Measurements from ENCODE around the gene PREX1.

Gene PREX1

DNA sequence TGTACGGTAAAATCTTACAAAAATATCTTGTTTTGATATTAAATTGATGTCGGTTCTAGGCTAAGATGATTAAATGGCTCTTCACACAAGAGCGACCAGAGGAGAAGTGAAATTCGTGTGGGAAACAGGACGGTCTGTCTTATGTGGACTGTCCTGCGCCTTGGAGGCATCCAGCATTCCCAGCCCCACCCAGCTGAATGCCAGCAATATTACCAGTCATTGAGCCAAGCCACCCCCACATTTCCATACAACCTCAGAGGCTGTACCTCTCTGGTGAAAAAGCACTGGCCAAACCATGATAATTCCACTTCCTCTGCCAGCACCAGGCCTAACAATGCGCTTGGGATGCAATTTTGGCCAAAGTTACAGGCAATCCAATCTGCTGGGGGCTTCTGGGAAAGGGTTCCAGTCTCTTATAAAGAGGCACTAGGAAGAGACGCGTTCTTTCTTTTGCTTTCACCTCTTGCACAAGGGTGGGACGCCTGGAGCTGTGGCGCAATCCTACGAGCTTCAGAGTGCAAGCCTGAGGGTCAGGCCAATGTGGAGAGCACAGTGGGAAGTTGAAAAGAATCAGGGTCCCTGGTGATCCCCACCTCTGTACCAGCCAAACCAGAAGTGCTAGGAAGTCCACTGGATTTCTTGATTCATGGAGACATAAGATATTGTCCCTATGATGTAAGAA is 213.1 kb downstream of the PREX1 start:
- peaks cover 0 to 3% of the 10 kb centered on the region in 2 experiments for H3K36me3 ChIP-seq (ENCODE audit: control insufficient read depth in 1 of 2, insufficient read depth in 2 of 2, low read depth in 1 of 2, low read length in 2 of 2)
- H2BK12ac ChIP-seq (ENCODE audit: low read length in 2 of 2): no peak overlapping the region
- H2BK15ac ChIP-seq (ENCODE audit: low read depth, poor library complexity, severe bottlenecking): no peak overlapping the region
- H3K27ac ChIP-seq (ENCODE audit: low read length, poor library complexity, severe bottlenecking): no peak overlapping the region
- no peak overlapping the region for H3K4me2 ChIP-seq (ENCODE audit: low read length, poor library complexity, severe bottlenecking)
- no peak overlapping the region for H3K9ac ChIP-seq (ENCODE audit: low read length)
- H4K91ac ChIP-seq (ENCODE audit: low read length): no peak overlapping the region
- H2AK5ac ChIP-seq (ENCODE audit: low read length, severe bottlenecking): no peak overlapping the region
- DNase-seq: no peak
- no peak overlapping the region for H2BK120ac ChIP-seq (ENCODE audit: low read depth, low read length)
- peaks cover 17 to 83% of the 10 kb centered on the region in 2 experiments for H3K27me3 ChIP-seq (ENCODE audit: control insufficient read depth in 1 of 2, insufficient read depth in 1 of 2, low read length in 2 of 2)
- H3K14ac ChIP-seq (ENCODE audit: low read length in 2 of 2): no peak overlapping the region
- H3K4me1 ChIP-seq (ENCODE audit: control insufficient read depth, insufficient read depth, low read depth, low read length): peaks cover 5% of the 10 kb centered on the region
- no peak overlapping the region for H3K18ac ChIP-seq (ENCODE audit: low read depth in 1 of 2, low read length in 2 of 2)
- H3K4me3 ChIP-seq (ENCODE audit: insufficient read depth in 1 of 2, low read depth in 1 of 2, low read length in 2 of 2): no peak overlapping the region
- no peaks in the 10 kb centered on the region for H3K79me1 ChIP-seq (replicated peaks; ENCODE audit: low read length, poor library complexity, severe bottlenecking)
- no peak overlapping the region for H3K23ac ChIP-seq (ENCODE audit: low read length in 2 of 2)
- H2BK5ac ChIP-seq (ENCODE audit: low read depth, low read length, poor library complexity, severe bottlenecking): no peak overlapping the region
- WGBS: 86% methylated on average over 12 of the region's 12 CpGs
- no peak overlapping the region for H4K8ac ChIP-seq (ENCODE audit: low read length)
- no peak overlapping the region for H3K4ac ChIP-seq (ENCODE audit: low read depth in 1 of 2, low read length in 2 of 2)
- H2AFZ ChIP-seq (ENCODE audit: low read depth, low read length): no peak overlapping the region
- no peaks in the 10 kb centered on the region for H3K9me3 ChIP-seq (ENCODE audit: control insufficient read depth, low read length)

DNA sequence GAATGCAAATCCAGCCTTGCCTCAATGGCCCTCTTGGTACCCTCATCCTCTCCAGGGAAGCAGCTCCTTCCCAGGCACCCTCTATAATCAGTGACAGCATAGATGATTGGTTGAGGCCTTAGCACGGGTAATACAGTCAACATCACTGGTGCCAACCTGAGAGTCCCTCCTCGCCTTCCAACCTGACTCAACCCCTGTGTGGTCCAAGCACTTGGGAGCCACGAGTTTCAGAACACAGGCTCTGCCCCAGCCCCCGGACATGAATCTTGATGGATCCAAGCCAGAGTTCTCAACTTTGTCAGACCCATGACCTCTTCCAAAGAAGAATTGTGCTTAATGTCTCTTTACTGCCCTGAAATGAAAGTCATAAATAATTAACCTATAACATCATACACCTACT is 213.9 kb downstream of the PREX1 start:
- Histone ChIP-seq H3K27ac (ENCODE audit: low read length, poor library complexity, severe bottlenecking) (no peak overlapping the region), H2AFZ (ENCODE audit: low read depth, low read length) (no peak overlapping the region), H3K14ac (ENCODE audit: low read length in 2 of 2) (no peak overlapping the region), H2BK15ac (ENCODE audit: low read depth, poor library complexity, severe bottlenecking) (no peak overlapping the region), H3K79me1 (replicated peaks; ENCODE audit: low read length, poor library complexity, severe bottlenecking) (no peaks in the 10 kb centered on the region), H3K36me3 (ENCODE audit: control insufficient read depth in 1 of 2, insufficient read depth in 2 of 2, low read depth in 1 of 2, low read length in 2 of 2) (peaks cover 0 to 3% of the 10 kb centered on the region in 2 experiments), H3K18ac (ENCODE audit: low read depth in 1 of 2, low read length in 2 of 2) (no peak overlapping the region), H3K27me3 (ENCODE audit: control insufficient read depth in 1 of 2, insufficient read depth in 1 of 2, low read length in 2 of 2) (peaks cover 22 to 83% of the 10 kb centered on the region in 2 experiments), H4K91ac (ENCODE audit: low read length) (no peak overlapping the region), H3K4me2 (ENCODE audit: low read length, poor library complexity, severe bottlenecking) (no peak overlapping the region), H4K8ac (ENCODE audit: low read length) (no peak overlapping the region), H3K4ac (ENCODE audit: low read depth in 1 of 2, low read length in 2 of 2) (no peak overlapping the region), H3K9ac (ENCODE audit: low read length) (no peak overlapping the region), H2AK5ac (ENCODE audit: low read length, severe bottlenecking) (no peak overlapping the region), H3K4me3 (ENCODE audit: insufficient read depth in 1 of 2, low read depth in 1 of 2, low read length in 2 of 2) (no peak overlapping the region), H3K4me1 (ENCODE audit: control insufficient read depth, insufficient read depth, low read depth, low read length) (no peaks in the 10 kb centered on the region), H2BK120ac (ENCODE audit: low read depth, low read length) (no peak overlapping the region), H2BK12ac (ENCODE audit: low read length in 2 of 2) (no peak overlapping the region), H3K23ac (ENCODE audit: low read length in 2 of 2) (no peak overlapping the region), H2BK5ac (ENCODE audit: low read depth, low read length, poor library complexity, severe bottlenecking) (no peak overlapping the region), H3K9me3 (ENCODE audit: control insufficient read depth, low read length) (no peaks in the 10 kb centered on the region)
- 68% methylated on average over 4 of the region's 4 CpGs for WGBS
- no peak for DNase-seq

DNA sequence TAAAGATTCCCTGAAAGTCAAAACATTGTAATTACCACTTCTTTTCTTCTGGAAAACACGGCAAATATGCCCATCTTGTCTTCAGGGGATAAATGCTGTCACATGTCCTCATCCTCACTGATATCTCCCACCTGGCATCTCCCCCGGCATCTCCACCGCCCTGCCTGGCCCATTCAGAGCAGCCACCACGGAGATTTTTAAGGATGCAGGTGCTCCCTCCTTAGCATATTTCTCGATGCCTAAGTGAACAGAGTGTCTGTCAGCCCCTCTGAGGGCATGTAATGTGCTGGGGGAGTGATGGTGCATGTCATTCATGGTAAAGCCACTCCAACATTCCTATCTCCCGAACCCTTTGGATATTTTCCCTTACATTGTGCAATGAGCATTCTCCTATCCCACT is 215.5 kb downstream of the PREX1 start:
- 55% methylated on average over 4 of the region's 6 CpGs for WGBS
- H4K91ac ChIP-seq (ENCODE audit: low read length): no peak overlapping the region
- H3K4me2 ChIP-seq (ENCODE audit: low read length, poor library complexity, severe bottlenecking): no peak overlapping the region
- no peak overlapping the region for H3K4me3 ChIP-seq (ENCODE audit: insufficient read depth in 1 of 2, low read depth in 1 of 2, low read length in 2 of 2)
- no peak overlapping the region for H2BK12ac ChIP-seq (ENCODE audit: low read length in 2 of 2)
- H4K8ac ChIP-seq (ENCODE audit: low read length): no peak overlapping the region
- no peak overlapping the region for H3K14ac ChIP-seq (ENCODE audit: low read length in 2 of 2)
- H2BK120ac ChIP-seq (ENCODE audit: low read depth, low read length): no peak overlapping the region
- H3K36me3 ChIP-seq (ENCODE audit: control insufficient read depth in 1 of 2, insufficient read depth in 2 of 2, low read depth in 1 of 2, low read length in 2 of 2): peaks cover 0 to under 1% of the 10 kb centered on the region in 2 experiments
- peaks cover 25 to 81% of the 10 kb centered on the region in 2 experiments for H3K27me3 ChIP-seq (ENCODE audit: control insufficient read depth in 1 of 2, insufficient read depth in 1 of 2, low read length in 2 of 2)
- no peak overlapping the region for H2AFZ ChIP-seq (ENCODE audit: low read depth, low read length)
- H3K9me3 ChIP-seq (ENCODE audit: control insufficient read depth, low read length): no peaks in the 10 kb centered on the region
- H3K9ac ChIP-seq (ENCODE audit: low read length): no peak overlapping the region
- H2BK5ac ChIP-seq (ENCODE audit: low read depth, low read length, poor library complexity, severe bottlenecking): no peak overlapping the region
- H2BK15ac ChIP-seq (ENCODE audit: low read depth, poor library complexity, severe bottlenecking): no peak overlapping the region
- H3K23ac ChIP-seq (ENCODE audit: low read length in 2 of 2): no peak overlapping the region
- H3K79me1 ChIP-seq (replicated peaks; ENCODE audit: low read length, poor library complexity, severe bottlenecking): no peaks in the 10 kb centered on the region
- H3K4me1 ChIP-seq (ENCODE audit: control insufficient read depth, insufficient read depth, low read depth, low read length): no peaks in the 10 kb centered on the region
- H2AK5ac ChIP-seq (ENCODE audit: low read length, severe bottlenecking): no peak overlapping the region
- DNase-seq: no peak
- no peak overlapping the region for H3K18ac ChIP-seq (ENCODE audit: low read depth in 1 of 2, low read length in 2 of 2)
- H3K27ac ChIP-seq (ENCODE audit: low read length, poor library complexity, severe bottlenecking): no peak overlapping the region
- no peak overlapping the region for H3K4ac ChIP-seq (ENCODE audit: low read depth in 1 of 2, low read length in 2 of 2)

DNA sequence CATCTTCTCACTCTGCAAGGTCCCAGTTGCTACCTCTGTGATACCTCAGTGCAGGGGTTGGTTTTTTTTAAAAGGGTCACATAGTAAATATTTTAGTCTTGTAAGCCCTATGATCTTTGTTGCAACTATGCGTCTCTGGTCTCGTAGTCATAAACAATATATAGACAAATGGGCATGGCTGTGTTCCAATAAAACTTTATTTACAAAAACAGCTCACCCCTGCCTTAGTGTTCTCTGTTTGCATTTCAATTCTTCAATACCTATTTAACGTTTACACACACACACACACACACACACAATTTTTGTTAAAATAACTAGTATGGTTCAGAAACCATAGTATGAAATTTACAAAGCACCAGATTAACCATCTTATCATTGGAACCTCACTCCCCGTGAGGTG is 216.8 kb downstream of the PREX1 start:
- peaks cover 29 to 86% of the 10 kb centered on the region in 2 experiments for H3K27me3 ChIP-seq (ENCODE audit: control insufficient read depth in 1 of 2, insufficient read depth in 1 of 2, low read length in 2 of 2)
- no peak overlapping the region for H4K8ac ChIP-seq (ENCODE audit: low read length)
- no peak overlapping the region for H3K14ac ChIP-seq (ENCODE audit: low read length in 2 of 2)
- H2AK5ac ChIP-seq (ENCODE audit: low read length, severe bottlenecking): no peak overlapping the region
- H3K79me1 ChIP-seq (replicated peaks; ENCODE audit: low read length, poor library complexity, severe bottlenecking): no peaks in the 10 kb centered on the region
- H3K9me3 ChIP-seq (ENCODE audit: control insufficient read depth, low read length): no peaks in the 10 kb centered on the region
- H3K4me1 ChIP-seq (ENCODE audit: control insufficient read depth, insufficient read depth, low read depth, low read length): no peaks in the 10 kb centered on the region
- no peak overlapping the region for H3K18ac ChIP-seq (ENCODE audit: low read depth in 1 of 2, low read length in 2 of 2)
- 68% methylated on average over 4 of the region's 4 CpGs for WGBS
- H2BK15ac ChIP-seq (ENCODE audit: low read depth, poor library complexity, severe bottlenecking): no peak overlapping the region
- H3K9ac ChIP-seq (ENCODE audit: low read length): no peak overlapping the region
- H3K4me2 ChIP-seq (ENCODE audit: low read length, poor library complexity, severe bottlenecking): no peak overlapping the region
- no peaks in the 10 kb centered on the region for H3K36me3 ChIP-seq (ENCODE audit: control insufficient read depth in 1 of 2, insufficient read depth in 2 of 2, low read depth in 1 of 2, low read length in 2 of 2)
- H2BK5ac ChIP-seq (ENCODE audit: low read depth, low read length, poor library complexity, severe bottlenecking): no peak overlapping the region
- H3K4ac ChIP-seq (ENCODE audit: low read depth in 1 of 2, low read length in 2 of 2): no peak overlapping the region
- no peak overlapping the region for H3K4me3 ChIP-seq (ENCODE audit: insufficient read depth in 1 of 2, low read depth in 1 of 2, low read length in 2 of 2)
- H4K91ac ChIP-seq (ENCODE audit: low read length): no peak overlapping the region
- H2BK12ac ChIP-seq (ENCODE audit: low read length in 2 of 2): no peak overlapping the region
- H3K23ac ChIP-seq (ENCODE audit: low read length in 2 of 2): no peak overlapping the region
- no peak overlapping the region for H2AFZ ChIP-seq (ENCODE audit: low read depth, low read length)
- DNase-seq: no peak
- no peak overlapping the region for H2BK120ac ChIP-seq (ENCODE audit: low read depth, low read length)
- H3K27ac ChIP-seq (ENCODE audit: low read length, poor library complexity, severe bottlenecking): no peak overlapping the region
